22Rv1 (cell line): ENCODE data around the gene MCRIP1.

Source experiments
- ZFX ChIP-seq: fragments of 450-650 bp; IDR thresholded peaks from 2 replicates; pipeline ENCODE4 v1.6.1; 2017; ENCODE audit warnings: antibody characterized with exemption, borderline replicate concordance
- TF ChIP-seq, protein P1 (sequence below): fragments of 450-650 bp; IDR thresholded peaks from 2 replicates; pipeline ENCODE4 v1.5.1; 2017; ENCODE audit warnings: mild to moderate bottlenecking

GRCh38 chr17:81822996-81823819, 9.9 kb downstream of the MCRIP1 start:
- TF ChIP-seq, protein P1, sequence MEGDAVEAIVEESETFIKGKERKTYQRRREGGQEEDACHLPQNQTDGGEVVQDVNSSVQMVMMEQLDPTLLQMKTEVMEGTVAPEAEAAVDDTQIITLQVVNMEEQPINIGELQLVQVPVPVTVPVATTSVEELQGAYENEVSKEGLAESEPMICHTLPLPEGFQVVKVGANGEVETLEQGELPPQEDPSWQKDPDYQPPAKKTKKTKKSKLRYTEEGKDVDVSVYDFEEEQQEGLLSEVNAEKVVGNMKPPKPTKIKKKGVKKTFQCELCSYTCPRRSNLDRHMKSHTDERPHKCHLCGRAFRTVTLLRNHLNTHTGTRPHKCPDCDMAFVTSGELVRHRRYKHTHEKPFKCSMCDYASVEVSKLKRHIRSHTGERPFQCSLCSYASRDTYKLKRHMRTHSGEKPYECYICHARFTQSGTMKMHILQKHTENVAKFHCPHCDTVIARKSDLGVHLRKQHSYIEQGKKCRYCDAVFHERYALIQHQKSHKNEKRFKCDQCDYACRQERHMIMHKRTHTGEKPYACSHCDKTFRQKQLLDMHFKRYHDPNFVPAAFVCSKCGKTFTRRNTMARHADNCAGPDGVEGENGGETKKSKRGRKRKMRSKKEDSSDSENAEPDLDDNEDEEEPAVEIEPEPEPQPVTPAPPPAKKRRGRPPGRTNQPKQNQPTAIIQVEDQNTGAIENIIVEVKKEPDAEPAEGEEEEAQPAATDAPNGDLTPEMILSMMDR, result no peak
- TF ChIP-seq ZFX, result no peak
